Astrocyte of the cerebellum (primary cell): ENCODE measurements around the gene TMEM150B.
A peak's percentile ranks its signal among the peaks of the same experiment; 100 is the strongest.

Source experiments
- DNase-seq: peaks from one replicate; pipeline ENCODE4 v3.0.0-alpha.2; 2011; ENCODE audit warnings: low read depth
- H3K4me3 ChIP-seq: 2 replicates; pipeline ENCODE4 v1.5.1; 2011; ENCODE audit warnings: mild to moderate bottlenecking, low read depth, low read length, moderate library complexity
- in situ Hi-C: cut with HindIII; loops from 2 replicates; pipeline ENCODE4 v1.10.0; 2017; ENCODE audit warnings: low sequenced_read_pairs
- TF ChIP-seq, protein P1 (sequence below): IDR thresholded peaks from 2 replicates; pipeline ENCODE4 v1.5.1; 2012; ENCODE audit warnings: low read length, low read depth, moderate library complexity, mild to moderate bottlenecking; ENCODE audit errors: missing control alignments

The TMEM150B gene

DNA sequence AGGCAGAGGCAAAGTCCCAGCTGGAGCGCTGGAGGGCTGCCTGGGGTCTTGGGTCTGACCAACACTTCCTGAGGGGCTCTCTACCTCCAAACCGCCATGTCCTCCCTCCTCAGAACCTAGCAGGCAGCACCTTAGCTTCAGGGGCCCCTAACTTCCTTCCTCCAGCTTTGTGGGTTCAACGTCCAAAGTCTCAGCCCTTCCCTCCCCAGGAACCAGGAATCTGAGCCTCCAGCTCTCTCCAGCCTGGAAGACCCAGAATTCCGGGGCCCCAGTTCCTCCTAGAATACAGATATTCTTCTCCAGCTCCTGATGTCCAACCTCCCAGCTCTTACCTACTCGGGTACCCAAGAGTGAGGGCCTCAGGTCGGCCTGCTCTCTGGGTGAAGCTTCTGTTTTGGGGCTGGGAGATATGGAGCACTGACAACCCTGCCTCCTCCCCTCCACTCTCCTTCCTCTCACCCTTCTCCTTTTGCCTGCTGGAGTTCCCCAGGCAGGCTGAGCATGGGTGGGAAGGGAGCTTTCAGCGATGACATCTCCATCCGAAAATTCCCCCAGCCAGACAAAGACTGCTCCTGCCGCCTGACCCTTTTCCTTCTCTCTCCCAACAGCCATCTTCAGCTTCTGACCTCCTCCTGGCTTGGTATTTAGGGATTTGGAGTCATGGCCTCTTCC, 3.5 kb downstream of the TMEM150B start:
- no peak for DNase-seq
- TF ChIP-seq, protein P1, sequence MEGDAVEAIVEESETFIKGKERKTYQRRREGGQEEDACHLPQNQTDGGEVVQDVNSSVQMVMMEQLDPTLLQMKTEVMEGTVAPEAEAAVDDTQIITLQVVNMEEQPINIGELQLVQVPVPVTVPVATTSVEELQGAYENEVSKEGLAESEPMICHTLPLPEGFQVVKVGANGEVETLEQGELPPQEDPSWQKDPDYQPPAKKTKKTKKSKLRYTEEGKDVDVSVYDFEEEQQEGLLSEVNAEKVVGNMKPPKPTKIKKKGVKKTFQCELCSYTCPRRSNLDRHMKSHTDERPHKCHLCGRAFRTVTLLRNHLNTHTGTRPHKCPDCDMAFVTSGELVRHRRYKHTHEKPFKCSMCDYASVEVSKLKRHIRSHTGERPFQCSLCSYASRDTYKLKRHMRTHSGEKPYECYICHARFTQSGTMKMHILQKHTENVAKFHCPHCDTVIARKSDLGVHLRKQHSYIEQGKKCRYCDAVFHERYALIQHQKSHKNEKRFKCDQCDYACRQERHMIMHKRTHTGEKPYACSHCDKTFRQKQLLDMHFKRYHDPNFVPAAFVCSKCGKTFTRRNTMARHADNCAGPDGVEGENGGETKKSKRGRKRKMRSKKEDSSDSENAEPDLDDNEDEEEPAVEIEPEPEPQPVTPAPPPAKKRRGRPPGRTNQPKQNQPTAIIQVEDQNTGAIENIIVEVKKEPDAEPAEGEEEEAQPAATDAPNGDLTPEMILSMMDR, result no peak
- in situ Hi-C loops, result no loop called here
- no peak overlapping the region for H3K4me3 ChIP-seq

DNA sequence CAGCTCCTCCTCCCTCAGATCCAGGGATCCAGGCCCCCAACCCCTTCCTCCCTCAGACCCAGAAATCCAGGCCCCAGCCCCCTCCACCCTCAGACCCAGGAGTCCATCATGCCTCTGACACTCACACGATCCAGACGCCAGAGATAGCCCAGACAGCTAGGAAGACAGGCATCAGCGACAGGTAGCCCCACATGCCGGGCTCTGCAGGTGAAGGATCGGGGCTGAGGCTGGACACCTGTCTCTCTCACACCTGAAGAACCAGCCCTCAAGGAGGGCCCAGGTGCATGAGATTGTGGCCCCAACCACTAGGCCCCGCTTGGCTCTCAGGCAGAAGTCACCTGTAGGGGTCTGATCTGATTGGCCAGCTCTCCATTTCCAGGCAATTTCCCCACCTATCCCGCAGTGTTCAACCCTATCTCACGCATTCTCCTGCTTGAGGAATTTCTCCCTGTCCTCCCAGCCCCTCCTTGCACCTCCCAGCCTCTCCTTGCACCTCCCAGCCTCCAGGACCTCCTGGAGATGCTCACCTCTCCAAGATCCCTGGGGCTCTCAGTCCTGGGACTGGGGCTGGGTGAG, 4.2 kb downstream of the TMEM150B start:
- TF ChIP-seq, protein P1, result no peak
- H3K4me3 ChIP-seq, result no peak overlapping the region
- in situ Hi-C loops, result no loop called here

DNA sequence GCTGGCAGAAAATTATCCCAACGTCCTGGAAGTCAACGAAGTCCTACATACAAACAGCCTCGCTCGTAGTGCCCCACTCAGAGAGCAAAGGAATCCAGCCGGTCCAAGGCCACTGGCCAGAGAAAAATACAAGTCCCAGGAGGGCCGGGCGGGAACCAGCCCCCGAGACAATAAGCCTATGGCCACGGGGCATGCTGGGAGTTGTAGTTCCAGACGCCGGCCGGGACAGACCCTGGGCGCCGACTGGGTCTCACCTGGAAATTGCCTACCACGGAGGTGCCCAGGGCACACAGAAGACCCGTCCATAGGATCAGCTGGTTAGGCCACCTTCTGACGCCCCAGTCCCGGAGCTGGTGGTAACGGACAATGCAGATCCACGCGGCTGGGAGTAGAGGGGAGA, 5.4 kb downstream of the TMEM150B start:
- peak overlapping the region; percentile 14 for H3K4me3 ChIP-seq
- TF ChIP-seq, protein P1, result no peak
- in situ Hi-C loops, result no loop called here
- DNase-seq, result no peak

More for the DNA sequence above, 4.2 kb downstream of the TMEM150B start:
- DNase-seq, result no peak

DNA sequence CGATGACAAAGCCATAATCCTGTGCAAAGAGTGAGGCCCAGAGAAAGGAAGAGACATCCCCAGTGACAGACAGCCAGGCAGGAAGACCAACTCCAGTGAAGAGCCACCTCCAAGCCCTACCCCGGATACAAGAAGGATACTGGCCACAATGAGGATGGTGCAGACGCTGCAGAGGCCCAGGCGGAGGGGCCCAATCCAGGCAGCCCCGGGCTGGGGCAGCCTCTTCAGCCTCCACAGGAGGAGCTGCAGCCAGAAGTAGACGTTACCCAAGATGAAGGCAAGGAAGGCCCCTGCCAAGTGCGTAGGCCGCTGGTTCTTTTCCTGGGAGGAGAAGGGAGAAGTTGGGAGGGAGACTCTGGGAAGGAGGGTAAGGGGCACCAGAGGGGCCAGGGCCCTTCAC, 8.5 kb downstream of the TMEM150B start:
- in situ Hi-C loops, result no loop called here
- no peak overlapping the region for H3K4me3 ChIP-seq
- TF ChIP-seq, protein P1, result no peak
- DNase-seq, result no peak

DNA sequence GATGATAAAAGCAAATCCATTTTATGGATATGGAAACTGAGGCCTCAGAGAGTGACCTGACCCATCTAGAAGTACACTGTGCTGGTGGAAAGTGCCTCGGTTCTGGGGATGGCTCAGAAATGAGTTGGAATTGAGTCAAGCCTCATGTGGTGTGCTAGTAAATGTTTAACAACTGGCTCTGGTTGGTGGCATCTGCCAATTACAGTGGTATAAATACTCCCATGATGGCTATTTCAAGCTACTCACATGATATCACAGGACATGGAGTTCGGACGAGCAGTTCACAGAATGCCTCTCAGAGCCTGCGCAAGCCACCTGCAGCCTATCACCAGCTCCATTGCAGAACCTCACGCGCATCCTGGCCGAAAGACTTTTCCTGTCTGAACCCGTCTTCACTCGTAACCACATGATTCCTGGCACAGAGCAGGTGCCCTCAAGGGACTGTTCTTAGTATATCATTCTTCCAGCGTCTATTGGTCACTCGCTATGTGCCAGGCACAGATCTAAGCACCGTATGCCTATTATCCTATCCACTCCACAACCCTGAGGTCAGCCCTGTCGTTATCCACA, 9.1 kb downstream of the TMEM150B start:
- H3K4me3 ChIP-seq, result no peak overlapping the region
- in situ Hi-C loops, result no loop called here
- TF ChIP-seq, protein P1, result no peak
- DNase-seq, result no peak

DNA sequence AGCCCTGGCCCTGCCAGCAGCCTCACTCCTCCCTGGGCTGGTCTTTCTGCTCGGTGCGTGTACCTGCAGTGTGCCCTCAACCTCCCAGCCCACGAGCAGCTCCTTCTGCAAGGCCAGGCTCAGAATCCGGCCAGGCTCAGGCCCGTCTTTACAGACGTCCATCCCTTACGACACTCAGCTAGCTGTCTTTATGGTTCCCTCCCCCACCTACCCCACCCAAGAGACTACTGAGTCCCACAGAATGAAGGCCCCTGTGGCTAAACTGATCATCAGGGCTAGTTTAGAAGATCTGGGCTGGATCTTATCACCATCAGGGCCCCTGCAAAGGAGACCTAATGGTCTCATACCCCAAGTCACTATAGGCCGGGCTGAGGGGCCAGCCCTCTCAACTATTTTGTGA, 10.7 kb downstream of the TMEM150B start:
- in situ Hi-C loops, result no loop called here
- H3K4me3 ChIP-seq, result no peak overlapping the region
- TF ChIP-seq, protein P1, result no peak
- no peak for DNase-seq
